WTC11 (cell line): Measurements from ENCODE around the gene NUPR1. TPM values are rescaled to one million over a fixed set of nuclear protein-coding genes. Genes with fewer than 3 reads are reported as not detected.

ENCODE experiments used
- ATAC-seq: fragments of 200-7000 bp; cut with Tn5 transposase; 2 replicates; pipeline ENCODE4 v1.10.0; 2021; ENCODE audit warnings: mild to moderate bottlenecking, moderate library complexity
- CTCF ChIA-PET: fragments of 300-600 bp; sonication (Branson Sonifier 250); formaldehyde crosslinking; loops from one replicate; lab custom pipeline; 2021; ENCODE audit warnings: antibody characterized with exemption; lab: Charles Lee
- POLR2A ChIA-PET: fragments of 350-600 bp; sonication (Branson Sonifier 250); formaldehyde crosslinking; loops from one replicate; lab custom pipeline; 2021; ENCODE audit warnings: antibody characterized with exemption; lab: Charles Lee
- DNase-seq: peaks from one replicate; pipeline ENCODE4 v3.0.0; 2021; ENCODE audit warnings: low spot score
- H3K27ac Mint-ChIP-seq: 2 replicates; pipeline ENCODE4 v1.8.0; 2021; ENCODE audit warnings: mixed read lengths
- H3K27me3 Mint-ChIP-seq: 2 replicates; pipeline ENCODE4 v1.8.0; 2021; ENCODE audit warnings: low read depth, mild to moderate bottlenecking, moderate library complexity, mixed read lengths
- H3K36me3 Mint-ChIP-seq: 2 replicates; pipeline ENCODE4 v1.8.0; 2021; ENCODE audit warnings: mixed read lengths
- H3K4me1 Mint-ChIP-seq: 2 replicates; pipeline ENCODE4 v1.8.0; 2022; ENCODE audit warnings: mixed read lengths
- H3K4me3 Mint-ChIP-seq: 2 replicates; pipeline ENCODE4 v1.8.0; 2021; ENCODE audit warnings: mild to moderate bottlenecking, moderate library complexity, mixed read lengths
- H3K9me3 Mint-ChIP-seq: 2 replicates; pipeline ENCODE4 v1.8.0; 2021; ENCODE audit warnings: mixed read lengths
- E2F4 ChIP-seq: sonication (generic); formaldehyde crosslinking; IDR thresholded peaks from 2 replicates; pipeline ENCODE4 v1.8.1; 2022; ENCODE audit warnings: low read depth, mild to moderate bottlenecking, moderate library complexity, missing genetic modification reagents, borderline replicate concordance
- ESRRA ChIP-seq: sonication (generic); formaldehyde crosslinking; IDR thresholded peaks from 2 replicates; pipeline ENCODE4 v1.8.1; 2022; ENCODE audit warnings: mild to moderate bottlenecking, missing genetic modification reagents, borderline replicate concordance
- GABPB1 ChIP-seq: sonication (generic); formaldehyde crosslinking; IDR thresholded peaks from 2 replicates; pipeline ENCODE4 v1.8.1; 2023; ENCODE audit warnings: mild to moderate bottlenecking, missing genetic modification reagents
- HMGA2 ChIP-seq: fragments of 250-450 bp; sonication (Bioruptor Pico); IDR thresholded peaks from 2 replicates; pipeline ENCODE4 v1.4.0; 2021; ENCODE audit warnings: mild to moderate bottlenecking, moderate library complexity
- IRF2 ChIP-seq: sonication (generic); formaldehyde crosslinking; IDR thresholded peaks from 2 replicates; pipeline ENCODE4 v1.8.0; 2022; ENCODE audit warnings: low read depth, missing genetic modification reagents, borderline replicate concordance
- JUN ChIP-seq: sonication (generic); formaldehyde crosslinking; IDR thresholded peaks from 2 replicates; pipeline ENCODE4 v1.8.0; 2023; ENCODE audit warnings: mild to moderate bottlenecking, missing genetic modification reagents
- NR2C2 ChIP-seq: sonication (generic); formaldehyde crosslinking; IDR thresholded peaks from 2 replicates; pipeline ENCODE4 v1.8.0; 2022; ENCODE audit warnings: mild to moderate bottlenecking, missing genetic modification reagents
- RELA ChIP-seq: sonication (generic); formaldehyde crosslinking; IDR thresholded peaks from 2 replicates; pipeline ENCODE4 v1.8.1; 2022; ENCODE audit warnings: missing genetic modification reagents, mild to moderate bottlenecking, borderline replicate concordance
- SMAD4 ChIP-seq: sonication (generic); formaldehyde crosslinking; IDR thresholded peaks from 2 replicates; pipeline ENCODE4 v1.8.0; 2022; ENCODE audit warnings: mild to moderate bottlenecking, missing genetic modification reagents
- TCF7 ChIP-seq: sonication (generic); formaldehyde crosslinking; IDR thresholded peaks from 2 replicates; pipeline ENCODE4 v1.8.0; 2022; ENCODE audit warnings: mild to moderate bottlenecking, low read depth, missing genetic modification reagents, moderate library complexity
- USF1 ChIP-seq: sonication (generic); formaldehyde crosslinking; IDR thresholded peaks from 2 replicates; pipeline ENCODE4 v1.8.0; 2022; ENCODE audit warnings: mild to moderate bottlenecking, missing genetic modification reagents
- ZMAT4 ChIP-seq: fragments of 250-450 bp; sonication (Bioruptor Pico); IDR thresholded peaks from 2 replicates; pipeline ENCODE4 v1.9.0; 2021; ENCODE audit warnings: mild to moderate bottlenecking
- ZNF138 ChIP-seq: sonication (generic); formaldehyde crosslinking; conservative IDR thresholded peaks from 2 replicates; pipeline ENCODE4 v1.8.1; 2022; ENCODE audit warnings: mild to moderate bottlenecking, moderate library complexity, missing genetic modification reagents
- ZNF281 ChIP-seq: sonication (generic); formaldehyde crosslinking; IDR thresholded peaks from 2 replicates; pipeline ENCODE4 v1.8.0; 2023; ENCODE audit warnings: mild to moderate bottlenecking, missing genetic modification reagents
- ZNF317 ChIP-seq: sonication (generic); formaldehyde crosslinking; IDR thresholded peaks from 2 replicates; pipeline ENCODE4 v1.8.1; 2023; ENCODE audit warnings: low read depth, mild to moderate bottlenecking, moderate library complexity, missing genetic modification reagents, borderline replicate concordance
- ZNF671 ChIP-seq: fragments of 250-450 bp; sonication (Bioruptor Pico); IDR thresholded peaks from 2 replicates; pipeline ENCODE4 v1.8.0; 2021; ENCODE audit warnings: mild to moderate bottlenecking
- total RNA-seq: library from RNA; stranded (reverse); gene quantifications from 3 replicates; pipeline ENCODE4 v1.2.3, GENCODE V29; 2021
- TF ChIP-seq, protein P1 (sequence below): sonication (generic); formaldehyde crosslinking; IDR thresholded peaks from 2 replicates; pipeline ENCODE4 v1.8.1; 2023; ENCODE audit warnings: mild to moderate bottlenecking, missing genetic modification reagents
- TF ChIP-seq, protein P2 (sequence below): sonication (generic); formaldehyde crosslinking; conservative IDR thresholded peaks from 2 replicates; pipeline ENCODE4 v1.8.1; 2022; ENCODE audit warnings: mild to moderate bottlenecking, missing genetic modification reagents
- TF ChIP-seq, protein P3 (sequence below): sonication (generic); formaldehyde crosslinking; IDR thresholded peaks from 2 replicates; pipeline ENCODE4 v1.8.0; 2022; ENCODE audit warnings: mild to moderate bottlenecking, missing genetic modification reagents

NUPR1 gene
- total RNA-seq, 1 experiment from 2014 or later: 0.33 TPM

DNA sequence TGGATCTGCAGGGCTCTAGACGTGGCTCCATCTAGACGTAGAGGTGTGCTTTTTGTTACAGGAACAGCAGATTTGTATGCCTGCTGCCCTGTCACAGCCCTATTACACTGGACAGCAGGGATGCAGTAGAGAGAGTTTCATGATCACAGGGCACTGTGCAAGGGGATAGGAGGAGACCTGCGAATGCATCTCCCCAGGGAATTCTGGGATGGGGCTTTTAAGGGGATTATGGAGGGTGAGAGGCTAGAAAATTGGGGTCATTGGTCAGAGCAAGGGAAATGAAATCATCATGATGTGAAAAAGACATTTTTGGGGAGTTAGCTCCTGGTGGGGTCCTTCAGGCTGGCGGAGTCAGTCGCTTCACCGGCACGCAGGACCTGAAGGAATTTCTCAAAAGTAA is 3.9 kb upstream of the NUPR1 start (continued):
- no peak for TF ChIP-seq SMAD4 (CRISPR knock-in tag)
- no peak for TF ChIP-seq HMGA2 (CRISPR knock-in tag)
- TF ChIP-seq E2F4 (CRISPR knock-in tag): no peak
- no peak for TF ChIP-seq ZNF317 (CRISPR knock-in tag)
- no peak for TF ChIP-seq ZNF281 (CRISPR knock-in tag)
- no peak for TF ChIP-seq NR2C2 (CRISPR knock-in tag)

GRCh38 chr16:28540346-28540745 is 1.6 kb upstream of the NUPR1 start:
- TF ChIP-seq ZNF671 (CRISPR knock-in tag): no peak
- TF ChIP-seq ZNF138: no peak
- TF ChIP-seq GABPB1: no peak
- TF ChIP-seq, protein P1, sequence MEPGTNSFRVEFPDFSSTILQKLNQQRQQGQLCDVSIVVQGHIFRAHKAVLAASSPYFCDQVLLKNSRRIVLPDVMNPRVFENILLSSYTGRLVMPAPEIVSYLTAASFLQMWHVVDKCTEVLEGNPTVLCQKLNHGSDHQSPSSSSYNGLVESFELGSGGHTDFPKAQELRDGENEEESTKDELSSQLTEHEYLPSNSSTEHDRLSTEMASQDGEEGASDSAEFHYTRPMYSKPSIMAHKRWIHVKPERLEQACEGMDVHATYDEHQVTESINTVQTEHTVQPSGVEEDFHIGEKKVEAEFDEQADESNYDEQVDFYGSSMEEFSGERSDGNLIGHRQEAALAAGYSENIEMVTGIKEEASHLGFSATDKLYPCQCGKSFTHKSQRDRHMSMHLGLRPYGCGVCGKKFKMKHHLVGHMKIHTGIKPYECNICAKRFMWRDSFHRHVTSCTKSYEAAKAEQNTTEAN (CRISPR knock-in tag): no peak
- TF ChIP-seq USF1 (CRISPR knock-in tag): no peak
- no peak for TF ChIP-seq RELA
- TF ChIP-seq JUN (CRISPR knock-in tag): no peak
- TF ChIP-seq TCF7: no peak
- no peak for TF ChIP-seq IRF2 (CRISPR knock-in tag)
- no peak for TF ChIP-seq ZMAT4 (CRISPR knock-in tag)
- TF ChIP-seq, protein P2, sequence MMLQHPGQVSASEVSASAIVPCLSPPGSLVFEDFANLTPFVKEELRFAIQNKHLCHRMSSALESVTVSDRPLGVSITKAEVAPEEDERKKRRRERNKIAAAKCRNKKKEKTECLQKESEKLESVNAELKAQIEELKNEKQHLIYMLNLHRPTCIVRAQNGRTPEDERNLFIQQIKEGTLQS (CRISPR knock-in tag): no peak
- no peak for TF ChIP-seq ESRRA (CRISPR knock-in tag)
- no peak for TF ChIP-seq SMAD4 (CRISPR knock-in tag)
- no peak for TF ChIP-seq E2F4 (CRISPR knock-in tag)
- TF ChIP-seq, protein P3, sequence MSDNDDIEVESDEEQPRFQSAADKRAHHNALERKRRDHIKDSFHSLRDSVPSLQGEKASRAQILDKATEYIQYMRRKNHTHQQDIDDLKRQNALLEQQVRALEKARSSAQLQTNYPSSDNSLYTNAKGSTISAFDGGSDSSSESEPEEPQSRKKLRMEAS (CRISPR knock-in tag): no peak
- Mint-ChIP-seq H3K36me3 (no peaks in the 10 kb centered on the region), H3K27me3 (no peaks in the 10 kb centered on the region), H3K27ac (no peak overlapping the region), H3K4me1 (no peaks in the 10 kb centered on the region), H3K4me3 (no peak overlapping the region), H3K9me3 (no peaks in the 10 kb centered on the region)
- no peak for DNase-seq
- CTCF ChIA-PET: no interaction called here
- POLR2A ChIA-PET: no interaction called here
- no peak for ATAC-seq
